Measurements from ENCODE around the gene SLC26A6.

DNA sequence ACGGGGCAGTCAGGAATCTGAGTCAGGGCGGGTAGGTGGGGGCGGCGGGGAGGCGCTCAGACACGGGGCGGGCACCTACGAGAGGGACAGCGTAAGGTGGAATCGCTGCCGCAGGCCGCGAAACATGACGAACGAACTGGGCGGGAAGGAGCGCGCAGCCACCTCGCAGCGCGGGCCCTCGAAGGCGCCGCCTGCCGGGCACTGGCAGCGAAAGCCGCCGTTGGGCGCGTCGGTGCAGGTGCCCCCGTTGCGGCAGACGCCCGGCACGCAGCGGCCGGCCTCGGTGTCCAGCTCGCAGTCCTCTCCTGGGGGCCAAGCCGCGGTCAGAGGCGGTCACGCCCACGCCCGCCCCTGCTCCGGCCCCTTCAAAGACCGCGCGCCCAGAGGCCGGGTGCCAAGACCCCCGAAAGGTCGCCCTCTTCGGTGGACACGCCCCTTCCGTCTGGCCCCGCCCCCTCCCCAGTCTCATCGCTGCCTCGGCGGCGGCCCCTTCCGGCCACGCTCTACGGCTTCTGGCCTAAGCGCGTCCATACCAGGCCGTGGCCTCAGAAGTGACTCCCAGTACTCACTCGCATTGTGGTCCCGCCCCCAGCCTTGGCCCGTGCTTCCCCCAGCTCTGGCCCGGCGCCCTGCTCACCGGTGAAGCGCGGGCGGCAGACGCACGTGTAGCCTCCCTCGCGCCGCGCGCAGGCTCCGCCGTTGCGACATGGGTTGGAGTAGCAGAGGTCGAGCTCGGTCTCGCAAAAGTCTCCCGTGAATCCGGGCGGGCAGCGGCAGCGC, 21.0 kb upstream of the SLC26A6 start:
- TF ChIP-seq POLR2A (IDR thresholded peaks at IDR 0.05), result no peak
- TF ChIP-seq, protein P1, sequence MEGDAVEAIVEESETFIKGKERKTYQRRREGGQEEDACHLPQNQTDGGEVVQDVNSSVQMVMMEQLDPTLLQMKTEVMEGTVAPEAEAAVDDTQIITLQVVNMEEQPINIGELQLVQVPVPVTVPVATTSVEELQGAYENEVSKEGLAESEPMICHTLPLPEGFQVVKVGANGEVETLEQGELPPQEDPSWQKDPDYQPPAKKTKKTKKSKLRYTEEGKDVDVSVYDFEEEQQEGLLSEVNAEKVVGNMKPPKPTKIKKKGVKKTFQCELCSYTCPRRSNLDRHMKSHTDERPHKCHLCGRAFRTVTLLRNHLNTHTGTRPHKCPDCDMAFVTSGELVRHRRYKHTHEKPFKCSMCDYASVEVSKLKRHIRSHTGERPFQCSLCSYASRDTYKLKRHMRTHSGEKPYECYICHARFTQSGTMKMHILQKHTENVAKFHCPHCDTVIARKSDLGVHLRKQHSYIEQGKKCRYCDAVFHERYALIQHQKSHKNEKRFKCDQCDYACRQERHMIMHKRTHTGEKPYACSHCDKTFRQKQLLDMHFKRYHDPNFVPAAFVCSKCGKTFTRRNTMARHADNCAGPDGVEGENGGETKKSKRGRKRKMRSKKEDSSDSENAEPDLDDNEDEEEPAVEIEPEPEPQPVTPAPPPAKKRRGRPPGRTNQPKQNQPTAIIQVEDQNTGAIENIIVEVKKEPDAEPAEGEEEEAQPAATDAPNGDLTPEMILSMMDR (IDR thresholded peaks at IDR 0.05), result peak; percentile 52 to 66 (median 60)
